Transverse colon (tissue), 4 donors: ENCODE measurements around the gene DNAAF3.

Experiments used
- CTCF ChIP-seq, 5 experiments: fragments of 200-600 bp in 3 of 5; fragments of 450-650 bp in 2 of 5; sonication (generic) in 3 of 5; IDR thresholded peaks; 1 replicate in 2 of 5; 2 replicates in 3 of 5; pipeline ENCODE4 v1.5.1; 2016 to 2017; ENCODE audit warnings: antibody characterized with exemption in 5 of 5, inconsistent platforms in 3 of 5, mild to moderate bottlenecking in 2 of 5, moderate library complexity in 1 of 5
- EP300 ChIP-seq: sonication (generic); formaldehyde crosslinking; IDR thresholded peaks from one replicate; pipeline ENCODE4 v1.6.1; 2017; ENCODE audit warnings: antibody characterized with exemption, low read depth
- POLR2AphosphoS5 ChIP-seq, 3 donors: sonication (generic); formaldehyde crosslinking; IDR thresholded peaks; one replicate each; pipeline ENCODE4 v1.6.1; 2016; ENCODE audit warnings: antibody characterized with exemption in 3 of 3

GRCh38 chr19:55160128-55160985, 6.1 kb downstream of the DNAAF3 start:
- TF ChIP-seq POLR2AphosphoS5 (IDR thresholded peaks at IDR 0.05), result no peak
- TF ChIP-seq CTCF (IDR thresholded peaks at IDR 0.05), result peak; percentile 70 to 87 (median 84)
- TF ChIP-seq EP300, result no peak
